Ovary (tissue), 9 donors: Measurements from ENCODE around the gene ZPBP2. TPM values are rescaled to one million over a fixed set of nuclear protein-coding genes. Genes with fewer than 3 reads are reported as not detected.

Experiments
- DNase-seq, 5 donors: peaks; one replicate each; pipeline ENCODE4 v3.0.0-alpha.2; 2019 to 2020
- H3K27ac ChIP-seq, 2 donors: fragments of 200-600 bp; one replicate each; pipeline versions ENCODE4 v1.5.1 to v1.8.0; 2019 to 2022
- H3K27me3 ChIP-seq: fragments of 200-600 bp; one replicate; pipeline ENCODE4 v1.8.0; 2022
- H3K36me3 ChIP-seq: fragments of 200-600 bp; sonication (generic); one replicate; pipeline ENCODE4 v1.5.1; 2019
- H3K4me1 ChIP-seq: one replicate; pipeline ENCODE4 v1.8.1; 2013; ENCODE audit warnings: mild to moderate bottlenecking, moderate library complexity; ENCODE audit not compliant: insufficient read depth
- H3K4me3 ChIP-seq: fragments of 200-600 bp; sonication (generic); one replicate; pipeline ENCODE4 v1.5.1; 2017
- H3K9me3 ChIP-seq, 2 donors: fragments of 200-600 bp in 1 of 2; sonication (generic) in 1 of 2; one replicate each; pipeline versions ENCODE4 v1.5.1 to v1.8.1; 2013 to 2019; ENCODE audit warnings: mild to moderate bottlenecking in 1 of 2, moderate library complexity in 1 of 2
- EP300 ChIP-seq: sonication (generic); formaldehyde crosslinking; IDR thresholded peaks from one replicate; pipeline ENCODE4 v1.6.1; 2017; ENCODE audit warnings: antibody characterized with exemption
- POLR2A ChIP-seq: fragments of 450-650 bp; IDR thresholded peaks from one replicate; pipeline ENCODE4 v1.6.1; 2017; ENCODE audit warnings: antibody characterized with exemption, mild to moderate bottlenecking, moderate library complexity
- WGBS, 3 donors: extraction: QIAGEN DNeasy Blood & Tissue Kit in 1 of 3; methylation state at CpG; one replicate each; pipeline versions ENCODE4 v1.1.5 to v1.1.7; 2013 to 2017; 5-methylcytosine and 5-hydroxymethylcytosine counted together
- intact Hi-C, 4 donors: fragments of 100-400 bp; cut with DNase I; formaldehyde crosslinking; loops; one replicate each; pipeline versions ENCODE4 v1.11.0 to v1.15.1; 2022 to 2023
- polyA plus RNA-seq, 2 donors: library from polyadenylated mRNA; stranded (reverse); fragments of 200-250 nt in 1 of 2; fragments of 350-450 nt in 1 of 2; fragmentation: Illumina TruSeq in 1 of 2; extraction: RNeasy Lipid Tissue Mini Kit (QIAGEN cat#74804) in 1 of 2; gene quantifications; one replicate each; pipeline ENCODE4 v1.2.3, GENCODE V29; 2013 to 2014
- total RNA-seq, 7 donors: library from RNA; depleted of rRNA in 2 of 7; stranded (reverse); fragments of >200 nt in 2 of 7; fragmentation: NEBNext Ultra II Directional in 3 of 7; extraction: Animal tissue kit (Norgen Biotek cat#: 25700) in 3 of 7; gene quantifications; one replicate each; pipeline versions ENCODE4 v1.1.0 to v1.2.4, GENCODE V29; 2016 to 2023
- TF ChIP-seq, protein P1 (sequence below), 3 donors: fragments of 450-650 bp in 2 of 3; fragments of 200-600 bp in 1 of 3; IDR thresholded peaks; one replicate each; pipeline versions ENCODE4 v1.5.1 to v1.8.0; 2016 to 2022; ENCODE audit warnings: antibody characterized with exemption in 3 of 3, mild to moderate bottlenecking in 1 of 3
- donor health status: DM: no; HTN: no; CAD: no; lungs with moderate emphysema.
- donor health status: DM: no; HTN: no; CAD: no.
- donor health status: Bipolar disorder and iron deficiency.
- donor health status: DM: yes; HTN: yes; CAD: no.
- donor health status: DM: no; HTN: no; CAD: no.
- donor health status: DM: yes; HTN: yes; CAD: no.

Gene ZPBP2
- total and polyA plus RNA-seq, 9 donors: not detected

DNA sequence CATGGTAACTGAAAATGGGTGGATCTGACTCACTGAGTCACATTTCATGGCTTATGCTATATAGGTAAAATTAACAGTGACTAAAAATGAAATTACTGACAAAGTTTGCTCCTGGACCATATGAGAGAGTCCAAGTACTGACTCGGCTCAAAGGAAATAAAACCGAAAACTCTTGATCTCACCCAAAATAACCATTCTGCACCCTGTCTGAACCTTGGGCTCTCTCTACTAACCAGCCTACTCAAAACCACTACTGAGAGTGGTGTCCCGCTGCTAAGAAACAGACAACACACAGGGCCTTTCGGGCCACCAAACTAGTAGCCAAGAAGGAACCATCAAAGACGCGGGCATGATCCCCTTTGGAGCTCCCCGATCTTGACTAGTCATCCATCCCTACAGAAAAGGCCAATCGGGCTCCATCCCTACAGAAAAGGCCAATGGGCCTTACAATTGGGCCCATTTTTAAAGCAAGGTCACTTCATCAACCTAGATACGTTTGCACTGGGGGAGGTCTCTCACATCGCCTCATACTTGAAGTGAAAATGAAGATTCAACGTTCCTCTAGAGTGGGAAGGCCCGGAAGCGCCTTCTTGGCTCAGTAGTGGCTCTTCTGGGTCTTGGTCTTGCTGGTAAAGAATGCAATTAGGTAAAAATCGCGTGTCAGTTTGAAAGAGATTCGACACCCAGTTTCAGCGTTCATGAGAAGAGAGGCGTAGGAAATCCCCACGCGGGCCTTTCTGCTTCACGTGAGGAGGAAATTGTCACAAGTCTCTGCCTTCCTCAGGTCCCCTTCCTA lies 720 bp upstream of the ZPBP2 start:
- no peak overlapping the region for H3K4me3 ChIP-seq

DNA sequence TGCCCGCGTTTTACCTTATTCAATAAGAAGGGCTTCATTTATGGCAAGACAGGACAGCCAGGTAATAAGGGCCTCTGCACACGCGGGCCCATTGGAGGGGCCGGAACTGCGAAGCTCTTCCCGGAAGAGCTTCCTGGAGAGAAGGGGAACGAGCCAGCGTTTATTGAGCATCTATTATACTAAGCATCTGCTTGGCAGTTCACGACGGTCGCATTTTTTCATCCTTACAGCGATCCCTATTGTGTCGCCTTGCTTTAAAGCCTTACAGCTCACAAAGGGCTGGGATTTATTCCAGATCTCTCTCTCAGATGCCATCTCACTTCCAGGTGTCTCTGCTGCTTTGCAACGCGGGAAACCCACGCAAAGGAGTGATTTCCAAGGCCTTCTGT lies 546 bp downstream of the ZPBP2 start:
- no peak for TF ChIP-seq POLR2A
- TF ChIP-seq, protein P1, sequence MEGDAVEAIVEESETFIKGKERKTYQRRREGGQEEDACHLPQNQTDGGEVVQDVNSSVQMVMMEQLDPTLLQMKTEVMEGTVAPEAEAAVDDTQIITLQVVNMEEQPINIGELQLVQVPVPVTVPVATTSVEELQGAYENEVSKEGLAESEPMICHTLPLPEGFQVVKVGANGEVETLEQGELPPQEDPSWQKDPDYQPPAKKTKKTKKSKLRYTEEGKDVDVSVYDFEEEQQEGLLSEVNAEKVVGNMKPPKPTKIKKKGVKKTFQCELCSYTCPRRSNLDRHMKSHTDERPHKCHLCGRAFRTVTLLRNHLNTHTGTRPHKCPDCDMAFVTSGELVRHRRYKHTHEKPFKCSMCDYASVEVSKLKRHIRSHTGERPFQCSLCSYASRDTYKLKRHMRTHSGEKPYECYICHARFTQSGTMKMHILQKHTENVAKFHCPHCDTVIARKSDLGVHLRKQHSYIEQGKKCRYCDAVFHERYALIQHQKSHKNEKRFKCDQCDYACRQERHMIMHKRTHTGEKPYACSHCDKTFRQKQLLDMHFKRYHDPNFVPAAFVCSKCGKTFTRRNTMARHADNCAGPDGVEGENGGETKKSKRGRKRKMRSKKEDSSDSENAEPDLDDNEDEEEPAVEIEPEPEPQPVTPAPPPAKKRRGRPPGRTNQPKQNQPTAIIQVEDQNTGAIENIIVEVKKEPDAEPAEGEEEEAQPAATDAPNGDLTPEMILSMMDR (IDR thresholded peaks at IDR 0.05): no peak
- TF ChIP-seq EP300: no peak
- Histone ChIP-seq H3K27ac (no peak overlapping the region), H3K27me3 (no peaks in the 10 kb centered on the region), H3K36me3 (no peaks in the 10 kb centered on the region), H3K9me3 (peaks cover 0 to 22% of the 10 kb centered on the region in 2 donors), H3K4me3 (no peak overlapping the region), H3K4me1 (no peaks in the 10 kb centered on the region)
- DNase-seq: no peak
- intact Hi-C loops: no loop called here
- 58 to 67% (median 66%) methylated on average over 17 of the region's 17 CpGs for WGBS, 3 donors

More for the DNA sequence above, 720 bp upstream of the ZPBP2 start:
- no peaks in the 10 kb centered on the region for H3K4me1 ChIP-seq
- TF ChIP-seq, protein P1 (IDR thresholded peaks at IDR 0.05): no peak
- TF ChIP-seq EP300: no peak
- TF ChIP-seq POLR2A: no peak
- no peaks in the 10 kb centered on the region for H3K36me3 ChIP-seq
- H3K27me3 ChIP-seq: no peaks in the 10 kb centered on the region
- DNase-seq: no peak
- intact Hi-C loops: no loop called here
- H3K27ac ChIP-seq: no peak overlapping the region
- H3K9me3 ChIP-seq: peaks cover 0 to 22% of the 10 kb centered on the region in 2 donors
- 84 to 88% (median 85%) methylated on average over 21 of the region's 21 CpGs for WGBS, 3 donors

- intact Hi-C loops: no loop called here
- no peak for DNase-seq
- H3K4me1 ChIP-seq: no peaks in the 10 kb centered on the region
- no peak overlapping the region for H3K27ac ChIP-seq
- H3K27me3 ChIP-seq: no peaks in the 10 kb centered on the region
- peaks cover 0 to 17% of the 10 kb centered on the region in 2 donors for H3K9me3 ChIP-seq
- H3K36me3 ChIP-seq: no peaks in the 10 kb centered on the region
- TF ChIP-seq POLR2A: no peak
- TF ChIP-seq, protein P1 (IDR thresholded peaks at IDR 0.05): no peak
- TF ChIP-seq EP300: no peak
- no peak overlapping the region for H3K4me3 ChIP-seq
- 95 to 97% (median 97%) methylated on average over 1 of the region's 1 CpG for WGBS, 3 donors
Measured at GRCh38 chr17:39870776-39871175, 2.8 kb downstream of the ZPBP2 start.

- intact Hi-C loops: no loop called here
- no peak overlapping the region for H3K27ac ChIP-seq
- WGBS, 3 donors: 64 to 72% (median 66%) methylated on average over 2 of the region's 2 CpGs
- H3K9me3 ChIP-seq: peaks cover 0 to 17% of the 10 kb centered on the region in 2 donors
- no peaks in the 10 kb centered on the region for H3K4me1 ChIP-seq
- no peak for DNase-seq
- H3K27me3 ChIP-seq: no peaks in the 10 kb centered on the region
- no peaks in the 10 kb centered on the region for H3K36me3 ChIP-seq
- no peak overlapping the region for H3K4me3 ChIP-seq
- TF ChIP-seq POLR2A: no peak
- TF ChIP-seq EP300: no peak
- TF ChIP-seq, protein P1 (IDR thresholded peaks at IDR 0.05): no peak
Measured at GRCh38 chr17:39871801-39872200, 3.8 kb downstream of the ZPBP2 start.
